Panc1 (cell line): ENCODE measurements around the gene CACNA1D.

Experiments used
- CTCF ChIP-seq: fragments of 450-650 bp; IDR thresholded peaks from 2 replicates; pipeline ENCODE4 v1.5.1; 2017; ENCODE audit warnings: mild to moderate bottlenecking
- POLR2AphosphoS5 ChIP-seq: IDR thresholded peaks from 2 replicates; pipeline ENCODE4 v1.6.1; 2012; ENCODE audit warnings: mild to moderate bottlenecking, low read depth, low read length, moderate library complexity
- REST ChIP-seq, 2 experiments: IDR thresholded peaks; 2 replicates each; pipeline ENCODE4 v1.6.1; 2011 to 2012; ENCODE audit warnings: low read depth in 2 of 2, control low read depth in 1 of 2, low read length in 1 of 2, mild to moderate bottlenecking in 1 of 2, moderate library complexity in 1 of 2; ENCODE audit not compliant: insufficient read depth in 1 of 2
- SIN3A ChIP-seq: IDR thresholded peaks from 2 replicates; pipeline ENCODE4 v1.6.1; 2012; ENCODE audit warnings: low read depth, mild to moderate bottlenecking, low read length, moderate library complexity, borderline replicate concordance; ENCODE audit not compliant: insufficient read depth
- TCF7L2 ChIP-seq: IDR thresholded peaks from 2 replicates; pipeline ENCODE4 v1.6.1; 2011; ENCODE audit warnings: mild to moderate bottlenecking, low read depth, low read length, inconsistent platforms

DNA sequence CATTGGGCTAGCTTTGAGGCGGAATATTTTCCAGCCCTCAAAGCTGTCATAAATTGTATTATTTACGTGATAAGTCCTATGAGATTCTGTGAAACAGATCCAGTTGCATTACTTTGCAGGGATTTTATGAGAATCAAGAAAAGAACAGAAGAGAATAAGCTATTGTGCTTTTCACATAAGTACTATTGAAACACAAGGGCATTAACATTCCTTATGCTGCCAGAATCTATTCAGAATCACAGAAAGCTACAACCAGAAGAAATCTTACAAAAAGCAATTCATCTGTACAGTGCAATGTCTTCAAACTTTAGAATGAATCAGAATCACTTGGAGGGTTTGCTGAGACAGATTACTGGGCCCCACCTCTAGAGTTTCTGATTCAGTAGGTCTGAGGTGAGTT is 10.6 kb upstream of the CACNA1D start:
- TF ChIP-seq CTCF (no peak), POLR2AphosphoS5 (no peak), REST (IDR thresholded peaks at IDR 0.05; ENCODE audit: insufficient read depth in 1 of 2, low read depth in 2 of 2, low read length in 1 of 2) (no peak), SIN3A (no peak), TCF7L2 (no peak)
